ENCODE measurements around the gene UPF2.

GRCh38 chr10:11910102-11910501 is 132.5 kb downstream of the UPF2 start:
- TF ChIP-seq CTCF (IDR thresholded peaks at IDR 0.05; ENCODE audit: low read depth, low read length), result no peak
- no peak for TF ChIP-seq EZH2phosphoT487 (IDR thresholded peaks at IDR 0.05; ENCODE audit: low read depth)

Data from OCI-LY3 (cell line).